ENCODE measurements around the gene SAMHD1.

- no peak for TF ChIP-seq EZH2 (IDR thresholded peaks at IDR 0.05; ENCODE audit: insufficient read depth, poor library complexity, severe bottlenecking)
- no peak for TF ChIP-seq EZH2phosphoT487 (IDR thresholded peaks at IDR 0.05; ENCODE audit: insufficient read depth, low read depth)
Observed at GRCh38 chr20:36951979-36952738, 651 bp upstream of the SAMHD1 start.

Data from GM23248 (cell line).